GF-D8 (cell line): Measurements from ENCODE around the gene MSI2.

Experiments used
- DNase-seq: peaks from one replicate; lab custom pipeline; 2025; lab: John Stamatoyannopoulos, UW

MSI2 gene

DNA sequence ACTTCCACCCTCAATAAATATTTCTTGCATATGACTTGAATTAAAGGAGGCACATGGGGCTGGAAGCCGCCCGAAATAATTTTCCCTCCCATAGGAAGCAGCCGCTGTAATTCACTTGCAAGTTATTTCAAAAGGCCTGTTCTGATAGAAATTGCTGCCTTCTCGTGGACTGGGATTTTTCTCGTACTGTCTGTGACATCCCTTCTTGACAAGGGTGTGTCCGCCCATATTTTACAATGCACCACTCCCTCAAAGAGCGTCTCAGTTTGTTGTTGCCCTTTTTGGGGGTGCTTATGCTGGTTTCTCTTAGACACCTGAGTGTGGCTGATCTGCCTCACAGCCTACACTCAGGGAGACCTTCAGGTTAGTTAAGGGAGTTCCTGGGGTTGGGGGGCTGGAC is 160.0 kb downstream of the MSI2 start:
- no peak for DNase-seq

DNA sequence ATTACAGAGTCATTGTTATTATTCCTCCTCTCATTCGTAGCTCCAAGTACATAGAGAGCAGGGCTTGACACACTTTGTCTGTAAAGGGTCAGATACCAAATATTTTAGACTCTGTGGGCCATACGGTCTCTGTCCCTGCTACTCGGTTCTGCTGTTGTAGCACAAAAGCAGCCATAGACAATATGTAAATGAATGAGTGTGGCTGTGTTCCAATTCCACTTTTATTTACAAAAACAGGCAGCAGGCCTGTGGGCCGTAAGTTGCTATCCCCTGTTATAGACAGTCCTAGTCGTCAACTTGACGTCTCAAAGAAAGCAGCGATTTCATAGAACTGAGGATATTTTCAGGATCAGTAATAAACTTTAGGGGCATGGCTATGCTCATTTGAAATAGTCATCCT is 161.6 kb downstream of the MSI2 start:
- DNase-seq, result no peak

DNA sequence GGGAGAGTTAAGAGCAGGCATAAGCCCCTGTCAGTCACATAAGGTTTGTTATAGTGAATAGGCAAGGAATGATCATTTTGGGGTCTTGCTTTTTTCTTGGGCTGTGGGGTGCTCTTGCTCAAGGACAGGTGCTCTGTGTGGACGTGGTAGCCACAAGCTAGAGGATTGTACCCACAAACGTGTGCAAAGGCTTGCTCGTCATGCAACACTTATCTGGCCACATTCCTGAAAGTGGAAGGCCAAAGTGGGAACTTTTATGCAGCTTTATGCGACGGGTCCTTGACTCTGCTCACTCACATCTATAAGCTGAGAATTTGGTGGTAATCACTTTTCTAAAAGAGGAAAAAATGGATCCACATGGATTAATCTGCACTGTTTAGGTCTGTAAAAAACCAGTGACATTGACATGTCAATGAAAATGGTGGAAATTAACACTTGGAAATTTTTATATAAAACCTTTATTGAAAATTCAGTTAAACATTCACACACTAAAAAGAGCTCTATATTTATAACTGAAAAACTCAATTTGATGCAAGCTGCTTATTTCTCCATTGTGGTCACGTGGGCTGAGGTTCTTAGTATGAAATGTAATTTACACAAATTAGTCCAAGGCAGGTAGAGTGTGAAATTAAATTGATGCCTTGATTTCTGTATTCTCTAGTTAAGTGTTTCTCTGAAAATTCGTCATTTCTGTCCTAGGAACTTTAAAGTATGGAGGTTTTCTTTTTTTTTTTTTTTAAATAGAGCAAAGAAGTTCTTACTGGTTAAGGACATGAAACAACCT is 162.3 kb downstream of the MSI2 start:
- DNase-seq, result no peak

DNA sequence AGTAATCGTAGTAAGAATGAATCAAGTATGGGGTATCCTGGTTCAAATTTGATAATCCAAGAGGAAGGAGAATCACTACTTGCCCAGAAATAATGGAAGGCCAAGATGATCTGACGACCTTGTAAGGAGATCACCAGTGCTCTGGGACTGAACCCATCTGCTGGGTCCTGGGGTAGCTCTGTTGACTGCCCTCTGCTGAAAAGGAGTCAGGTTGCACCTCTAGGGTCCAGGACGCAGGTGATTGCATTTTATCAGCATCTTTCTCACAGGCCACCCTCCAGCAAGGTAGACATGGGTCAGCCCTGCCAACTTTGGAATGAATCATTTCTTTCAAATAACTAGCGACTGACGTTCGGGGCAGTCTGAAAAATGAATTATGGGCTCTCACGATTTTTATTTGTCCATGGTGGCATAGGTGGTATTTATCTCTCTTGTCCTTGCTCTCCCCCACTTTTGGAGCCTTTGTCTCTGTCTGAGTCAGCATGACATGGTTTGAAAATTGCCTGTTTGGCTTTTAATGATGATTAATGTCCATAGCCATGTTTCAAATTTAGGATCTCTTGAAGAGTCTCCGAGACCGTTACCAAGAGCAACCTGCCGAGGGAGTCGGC is 163.7 kb downstream of the MSI2 start:
- DNase-seq, result no peak

DNA sequence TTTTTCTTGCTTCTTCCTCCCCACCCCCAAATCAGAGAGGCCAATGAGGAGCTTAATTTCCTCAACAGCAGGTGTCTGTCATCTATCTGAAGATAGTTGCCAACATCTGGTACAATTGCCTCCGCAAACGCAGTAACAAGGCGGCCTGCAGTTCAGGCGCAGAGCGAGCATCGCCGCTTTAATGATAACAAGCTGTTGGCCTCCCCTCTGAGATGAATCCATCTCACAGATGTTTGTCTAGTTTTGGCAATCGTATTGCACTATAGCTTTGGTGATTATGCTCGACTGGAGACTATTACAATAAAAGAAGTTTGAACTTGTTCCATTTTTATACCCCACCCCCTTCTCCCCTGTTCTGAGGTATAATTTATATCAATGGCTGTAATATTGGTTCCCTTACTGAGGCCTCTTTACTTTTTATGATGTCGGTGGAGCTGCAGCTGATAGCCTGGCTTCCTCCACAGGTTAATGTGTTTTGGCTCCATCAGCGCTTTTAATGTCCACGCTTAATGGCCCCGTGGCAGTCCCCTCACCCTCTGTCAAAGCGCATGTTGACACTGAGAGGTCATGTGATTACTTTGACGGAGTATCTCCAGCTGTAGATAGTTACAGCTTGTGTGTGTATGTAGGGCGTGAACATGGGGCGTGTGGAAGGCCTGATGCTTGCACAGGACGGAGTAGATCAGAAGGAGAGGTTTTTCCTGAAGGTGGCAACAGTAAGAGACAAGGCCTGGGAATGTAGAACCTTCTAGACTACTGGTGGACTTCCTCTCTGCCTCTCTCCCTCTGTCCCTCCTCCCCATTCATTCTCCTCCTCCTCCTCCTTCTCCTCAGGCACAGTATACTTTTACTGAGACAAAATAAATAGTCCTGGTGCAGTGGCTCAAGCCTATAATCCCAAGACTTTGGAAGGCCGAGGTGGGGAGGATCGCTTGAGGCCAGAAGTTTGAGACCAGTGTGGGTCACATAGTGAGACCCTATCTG is 164.7 kb downstream of the MSI2 start:
- DNase-seq, result no peak

DNA sequence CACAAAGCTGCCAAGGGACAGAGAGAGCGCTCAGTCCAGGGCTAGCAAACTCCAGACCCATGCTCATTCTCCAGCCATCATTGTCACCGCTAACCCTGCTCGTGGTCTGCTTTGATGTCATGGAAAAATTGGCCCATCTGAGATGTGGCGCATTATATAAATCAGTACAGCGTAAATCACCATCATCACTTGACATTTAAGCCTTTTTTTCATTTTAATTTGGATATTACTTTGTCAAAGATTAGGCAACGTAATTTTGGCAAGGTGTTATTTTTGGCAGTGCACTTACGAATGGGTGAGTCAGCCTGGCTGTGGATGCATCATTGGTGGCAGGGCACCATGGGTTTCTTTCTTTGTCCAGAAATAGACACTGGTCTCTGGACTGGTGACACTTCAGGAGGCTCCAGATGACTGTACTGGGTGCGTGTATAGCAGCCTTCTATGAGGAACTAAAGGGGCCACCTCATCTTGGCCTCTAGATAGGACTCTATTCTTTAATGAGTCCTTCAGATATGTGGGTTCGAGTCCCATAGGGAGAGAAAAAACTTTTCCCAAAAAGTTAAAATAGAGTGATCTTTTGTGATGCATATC is 166.3 kb downstream of the MSI2 start:
- no peak for DNase-seq

DNA sequence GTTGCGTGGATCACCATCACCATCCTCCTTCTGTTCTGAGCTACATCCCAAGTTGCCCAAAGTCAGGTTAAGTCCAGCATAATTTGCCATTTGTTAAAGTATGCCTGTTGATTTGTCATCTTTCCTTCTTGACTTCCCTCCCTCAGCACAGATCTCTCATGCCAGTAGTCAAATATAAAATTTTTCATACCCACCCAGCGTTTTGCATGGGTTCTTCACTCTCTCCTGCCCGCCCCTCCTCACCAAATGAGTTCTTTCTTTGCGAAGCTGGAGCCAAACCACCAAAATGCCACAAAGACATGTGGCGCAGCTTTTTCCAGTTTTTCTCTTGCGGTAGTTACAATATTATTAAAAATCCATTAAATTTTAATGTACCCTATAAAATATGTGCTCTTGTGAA is 167.2 kb downstream of the MSI2 start:
- DNase-seq, result no peak

DNA sequence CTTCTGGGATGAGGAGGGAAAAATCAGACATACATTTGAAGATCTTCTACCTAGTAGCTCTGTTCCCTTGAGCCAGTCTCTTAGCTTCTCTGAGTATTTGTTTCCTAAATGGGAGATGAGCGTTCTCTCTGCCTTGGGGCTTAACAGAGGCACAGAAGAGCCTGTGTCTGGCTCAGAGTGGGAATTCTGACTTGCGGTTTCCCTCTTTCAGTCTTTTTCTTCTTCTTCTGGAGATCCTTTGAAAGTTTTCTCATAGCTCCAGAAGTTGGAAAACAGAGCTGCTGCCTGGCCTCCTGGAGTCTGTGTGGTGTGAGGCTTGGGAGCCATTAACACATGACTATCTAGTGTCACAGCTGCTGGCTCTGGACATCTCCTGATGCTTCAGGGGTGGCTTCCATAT is 167.9 kb downstream of the MSI2 start:
- no peak for DNase-seq

DNA sequence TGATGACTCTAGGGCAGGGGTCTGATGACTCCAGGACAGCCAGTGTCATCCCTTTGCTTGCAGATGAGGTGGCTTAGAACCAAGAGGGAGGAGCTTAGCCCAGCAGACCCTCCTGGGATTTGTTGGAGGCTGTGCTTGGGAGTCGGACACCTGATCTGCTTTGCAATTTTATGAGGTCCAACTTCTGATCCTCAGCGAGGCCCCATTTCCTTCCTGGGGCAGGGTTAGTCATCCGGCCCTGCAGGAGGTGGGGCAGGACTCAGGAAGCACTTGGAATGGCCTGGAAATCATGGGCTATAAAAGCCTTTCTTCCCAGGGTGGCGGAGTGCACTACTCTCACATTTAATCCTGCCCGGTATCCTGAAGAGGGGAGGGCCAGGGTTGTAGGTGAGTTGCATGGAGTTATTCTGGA is 168.5 kb downstream of the MSI2 start:
- peak; percentile 57 for DNase-seq

DNA sequence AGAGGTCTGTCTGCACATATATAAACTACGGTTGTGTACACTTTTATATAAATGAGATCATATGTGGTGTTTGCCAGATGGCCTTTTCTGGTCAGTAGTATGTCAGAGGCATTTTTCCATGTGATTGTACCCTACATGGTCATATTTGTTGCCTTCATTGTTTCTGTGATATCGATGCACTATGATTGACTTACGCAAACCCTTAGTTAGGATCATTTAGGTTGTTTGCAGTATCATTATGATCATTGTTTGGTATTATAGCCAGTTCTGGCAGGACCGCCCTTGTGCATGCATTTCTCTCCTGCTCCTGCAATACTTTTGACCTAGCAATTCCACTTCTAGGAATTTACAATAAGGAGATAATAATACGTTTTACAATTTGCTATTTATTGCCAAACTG is 169.1 kb downstream of the MSI2 start:
- DNase-seq, result no peak

DNA sequence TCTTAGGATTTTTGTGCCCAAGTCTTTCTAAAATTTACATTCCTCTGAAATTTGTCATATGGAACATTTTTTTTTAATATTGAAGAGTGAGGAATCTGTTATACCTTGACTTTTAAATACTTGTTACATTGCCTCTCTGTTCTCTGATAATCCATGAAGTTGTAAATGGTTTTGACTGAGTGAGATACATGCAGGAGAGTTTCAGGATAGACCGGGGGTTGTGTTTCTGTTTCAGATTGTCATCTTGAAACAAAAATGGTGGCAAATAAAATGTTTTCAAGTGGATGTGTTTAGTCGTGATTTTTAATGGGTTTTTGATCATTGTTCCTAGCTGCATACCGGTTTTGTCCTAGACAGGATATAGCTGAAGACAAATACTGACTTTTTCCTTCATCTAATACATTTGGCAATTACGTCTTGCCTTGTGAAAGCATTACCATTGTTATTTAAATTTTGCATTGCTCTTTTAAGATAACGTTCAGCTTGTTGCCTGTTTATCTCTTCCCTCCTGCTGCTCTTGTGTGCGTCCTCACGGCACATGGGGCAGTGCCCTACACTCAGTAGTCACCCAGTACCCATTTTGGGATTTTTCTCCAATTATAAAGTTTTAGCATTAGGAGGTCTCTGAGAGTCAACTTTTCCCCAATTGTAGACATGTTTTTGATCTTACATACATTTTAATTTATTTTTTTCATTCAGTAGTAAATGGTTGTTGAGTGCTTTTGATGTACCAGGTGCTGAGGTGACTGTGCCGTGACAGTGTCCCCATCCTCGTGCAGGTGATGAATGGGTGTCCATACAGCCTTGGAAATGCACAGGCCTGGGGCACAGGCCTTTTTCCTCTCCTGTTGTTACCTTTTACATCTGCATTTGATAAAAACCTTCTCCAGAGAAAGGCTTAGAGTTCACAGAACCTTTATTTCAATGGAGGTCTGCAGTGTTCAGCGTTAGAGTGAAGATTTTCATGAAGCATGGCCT is 169.9 kb downstream of the MSI2 start:
- DNase-seq, result no peak

DNA sequence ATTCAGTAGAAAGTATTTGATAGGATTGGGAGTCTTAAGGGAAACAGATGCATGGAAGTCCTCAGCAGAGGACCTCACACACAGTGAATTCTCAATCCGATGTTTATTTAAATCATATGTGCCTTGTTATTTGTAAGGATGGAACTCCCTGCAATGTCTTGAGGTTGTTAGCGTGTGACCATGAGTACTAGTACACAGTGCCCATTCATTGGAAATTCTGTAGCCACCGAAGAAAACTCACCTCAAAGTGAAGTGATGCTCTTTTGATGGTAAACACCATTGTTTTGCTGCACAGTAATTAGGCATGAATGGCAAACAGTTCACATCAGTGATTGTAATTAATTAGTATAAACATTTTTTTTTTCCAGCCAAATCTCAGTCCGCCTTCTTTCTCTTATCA is 173.6 kb downstream of the MSI2 start:
- no peak for DNase-seq

DNA sequence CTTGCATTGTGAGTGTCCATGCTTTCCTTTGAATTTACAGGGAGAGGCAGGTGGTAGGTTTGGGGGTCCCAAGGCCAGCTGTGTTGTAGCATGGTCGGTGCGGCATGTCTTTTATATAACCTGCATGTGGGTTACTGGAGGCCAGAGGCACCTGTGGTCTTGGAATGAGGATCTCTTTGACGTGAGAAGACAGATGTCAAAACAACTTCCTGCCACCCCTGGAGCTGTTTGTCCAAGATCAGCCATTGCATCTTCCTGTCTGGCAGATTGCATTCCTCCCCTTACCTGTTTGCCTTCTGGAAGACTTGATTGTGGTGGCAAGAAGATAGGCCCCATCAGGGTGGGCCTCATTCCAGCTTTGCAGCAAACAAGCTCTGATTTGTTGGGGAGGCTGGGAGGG is 175.1 kb downstream of the MSI2 start:
- DNase-seq, result no peak

DNA sequence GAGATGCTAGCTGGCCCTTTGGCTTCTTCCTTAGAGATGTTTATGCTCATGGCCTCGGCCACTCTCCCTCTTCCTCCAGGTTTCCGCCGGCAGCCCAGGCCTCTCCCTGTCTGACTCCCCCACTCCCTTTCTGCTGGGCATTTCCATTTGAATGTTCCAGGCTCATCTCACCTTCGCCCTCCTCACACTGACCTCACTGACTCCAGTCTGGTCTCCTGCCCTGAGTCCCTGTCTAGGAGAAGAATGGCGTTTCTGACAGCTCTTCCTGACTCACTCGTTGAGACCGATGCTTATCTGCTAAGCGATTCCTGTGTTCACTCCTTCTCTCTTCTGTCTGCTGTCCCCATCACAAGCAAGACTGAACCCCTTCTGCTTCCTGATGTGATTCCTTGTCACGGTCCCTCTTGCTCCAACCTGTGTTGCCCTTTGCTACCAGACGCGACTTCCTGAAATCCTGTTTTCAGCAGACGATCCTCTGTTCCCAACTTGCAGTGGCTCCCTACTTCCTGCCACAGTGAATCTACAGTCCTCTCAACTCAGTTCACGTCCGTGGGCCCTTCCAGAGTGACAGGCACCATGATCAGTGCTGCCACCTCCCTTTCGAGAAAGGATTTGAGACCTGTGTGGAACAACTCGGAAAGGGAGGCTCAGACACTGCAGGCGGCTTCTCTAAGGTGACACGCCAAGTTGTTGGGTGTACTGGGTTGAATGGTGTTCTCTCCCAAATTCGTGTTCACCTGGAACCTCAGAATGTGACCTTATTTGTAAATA is 176.4 kb downstream of the MSI2 start:
- DNase-seq, result no peak

DNA sequence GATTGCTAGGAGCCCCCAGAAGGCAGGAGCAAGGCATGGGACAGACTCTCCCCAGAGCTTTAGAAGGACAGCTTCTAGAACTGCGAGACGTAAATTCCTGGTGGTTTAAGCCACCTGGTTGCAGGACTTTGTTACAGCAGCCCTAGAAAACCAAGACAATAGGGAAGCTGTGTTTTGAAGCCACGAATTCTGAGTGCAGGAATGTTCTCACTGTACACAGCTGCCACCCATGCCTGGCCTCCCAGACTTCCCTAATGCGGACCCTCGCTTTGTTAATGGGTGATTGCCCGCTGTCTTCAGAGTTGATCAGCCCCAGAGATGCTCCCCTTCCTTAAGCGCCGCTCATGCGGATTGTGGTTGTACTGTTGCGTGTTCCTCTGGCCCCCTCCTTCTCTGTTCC is 177.1 kb downstream of the MSI2 start:
- DNase-seq, result no peak

DNA sequence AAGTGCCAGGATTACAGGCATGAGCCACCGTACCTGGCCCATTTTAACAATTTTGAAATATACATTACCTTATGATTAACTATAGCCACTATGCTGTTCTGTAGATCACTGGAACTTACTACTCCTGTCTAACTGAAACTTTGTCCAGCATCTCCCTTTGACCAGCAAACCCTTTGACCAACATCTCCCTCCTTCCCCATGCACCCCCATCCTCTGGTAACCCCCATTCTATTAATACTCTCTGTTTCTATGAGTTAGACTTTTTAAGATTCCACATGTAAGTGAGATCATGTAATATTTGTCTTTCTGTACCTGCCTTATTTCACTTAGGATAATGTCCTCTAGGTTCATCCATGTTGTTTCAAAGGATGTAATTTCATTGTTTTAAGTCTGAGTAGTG is 178.0 kb downstream of the MSI2 start:
- DNase-seq, result no peak

DNA sequence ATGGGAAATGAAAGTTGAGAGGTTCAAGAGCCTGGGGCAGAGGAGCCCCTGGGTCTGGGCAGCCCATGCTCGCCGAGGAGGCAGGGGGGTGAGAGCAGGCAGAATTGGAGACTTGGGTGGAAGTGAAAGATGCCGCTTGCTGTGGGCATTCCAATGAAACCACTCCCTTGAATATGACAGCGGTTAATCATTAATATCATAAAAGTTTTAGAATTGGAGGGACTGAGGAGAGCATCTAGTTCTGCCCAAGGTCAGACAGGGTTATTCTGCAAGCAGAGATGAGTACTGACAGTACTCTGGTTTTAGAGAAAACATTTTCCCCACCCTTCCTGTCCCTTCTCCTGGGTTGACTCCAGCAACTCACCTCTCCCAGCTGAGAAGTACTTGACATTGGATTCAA is 180.2 kb downstream of the MSI2 start:
- DNase-seq, result no peak

DNA sequence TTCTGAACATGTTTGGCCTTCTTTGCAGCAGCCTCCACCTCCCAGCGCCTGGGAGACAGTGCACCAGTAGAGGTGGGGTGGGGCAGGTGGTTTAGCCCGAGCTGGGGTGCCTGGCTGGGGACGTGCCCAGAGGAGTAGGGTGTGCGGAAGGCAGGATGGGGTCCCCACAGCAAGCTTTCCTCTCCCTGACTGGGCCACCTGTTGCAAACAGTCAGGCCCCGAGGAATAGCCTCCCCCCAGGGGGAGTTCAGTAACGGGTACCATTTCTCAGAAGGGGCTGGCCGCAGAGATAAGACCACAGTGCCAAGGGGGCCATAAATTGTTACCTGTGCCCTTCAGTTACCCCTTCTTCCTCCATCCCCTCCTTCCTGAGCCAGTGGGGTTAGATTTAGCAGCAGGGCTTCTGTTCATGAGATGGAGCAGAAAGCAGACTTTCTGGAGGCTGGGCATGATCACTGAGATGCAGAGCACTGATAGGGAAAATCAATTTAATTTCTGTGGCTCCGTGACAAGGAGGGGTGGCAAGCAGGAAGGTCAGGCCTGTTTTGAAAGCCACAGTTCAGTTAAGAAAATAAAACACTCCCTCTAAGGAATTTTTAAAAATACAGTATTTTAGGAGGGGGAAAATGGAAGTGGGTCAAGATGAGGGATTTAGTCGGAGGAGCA is 181.9 kb downstream of the MSI2 start:
- peak; percentile 95 for DNase-seq

DNA sequence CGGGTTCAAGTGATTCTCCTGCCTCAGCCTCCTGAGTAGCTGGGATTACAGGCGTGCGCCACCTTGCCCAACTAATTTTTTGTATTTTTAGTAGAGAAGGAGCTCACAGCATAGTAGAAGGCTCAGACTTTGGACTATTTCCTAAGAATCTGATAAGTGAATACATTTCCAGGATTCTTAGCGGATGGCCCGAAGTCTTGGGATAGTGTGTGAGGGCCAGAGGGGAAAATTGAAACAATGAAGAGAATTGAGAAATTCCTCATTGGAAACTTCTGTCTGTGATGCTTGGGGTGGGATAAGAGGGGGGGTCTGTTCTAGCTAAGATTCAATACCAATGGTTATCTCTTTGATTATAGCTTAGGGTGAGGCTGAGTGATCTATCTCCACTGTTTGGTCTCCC is 183.3 kb downstream of the MSI2 start:
- no peak for DNase-seq
